HG03196 (cell line): Measurements from ENCODE around the gene GOLGA8O.
"Not testable (repeated sequence)": the region's sequence is repeated elsewhere in the genome, so short reads cannot be mapped to it uniquely, and the experiment has no call there.

Experiments used
- ATAC-seq: cut with Tn5 transposase; IDR thresholded peaks from one replicate; pipeline ENCODE4 v1.9.1; 2021; ENCODE audit not compliant: unreplicated experiment

Gene GOLGA8O, protein sequence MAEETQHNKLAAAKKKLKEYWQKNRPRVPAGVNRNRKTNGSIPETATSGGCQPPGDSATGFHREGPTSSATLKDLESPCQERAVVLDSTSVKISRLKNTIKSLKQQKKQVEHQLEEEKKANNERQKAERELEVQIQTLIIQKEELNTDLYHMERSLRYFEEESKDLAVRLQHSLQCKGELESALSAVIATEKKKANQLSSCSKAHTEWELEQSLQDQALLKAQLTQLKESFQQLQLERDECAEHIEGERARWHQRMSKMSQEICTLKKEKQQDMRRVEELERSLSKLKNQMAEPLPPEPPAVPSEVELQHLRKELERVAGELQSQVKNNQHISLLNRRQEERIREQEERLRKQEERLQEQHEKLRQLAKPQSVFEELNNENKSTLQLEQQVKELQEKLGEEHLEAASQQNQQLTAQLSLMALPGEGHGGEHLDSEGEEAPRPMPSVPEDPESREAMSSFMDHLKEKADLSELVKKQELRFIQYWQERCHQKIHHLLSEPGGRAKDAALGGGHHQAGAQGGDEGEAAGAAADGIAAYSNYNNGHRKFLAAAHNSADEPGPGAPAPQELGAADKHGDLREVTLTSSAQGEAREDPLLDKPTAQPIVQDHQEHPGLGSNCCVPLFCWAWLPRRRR

DNA sequence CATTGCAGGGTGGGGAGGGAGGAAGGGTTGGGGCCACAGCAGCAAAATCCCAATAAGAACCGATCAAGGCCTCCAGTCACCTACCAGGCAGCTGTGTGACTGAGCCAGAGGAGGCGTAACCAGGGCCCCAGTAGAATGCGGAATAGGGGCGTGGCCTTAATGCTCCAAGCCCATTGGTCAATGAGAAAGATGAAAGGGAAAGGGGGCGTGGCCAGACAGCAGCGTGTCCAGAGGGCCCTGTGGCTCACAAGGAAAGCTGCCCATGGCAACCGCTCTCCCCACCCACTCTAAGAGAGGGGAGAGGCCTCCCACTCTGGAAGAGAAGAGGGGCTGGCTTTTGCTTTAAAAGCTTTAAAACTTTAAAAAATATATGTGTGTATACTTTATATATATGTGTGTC is at the start of gene GOLGA8O:
Gene GOLGA8O, minus strand, starts transcription at position 101 of the 400 bp plus-strand sequence. Its CDS starts 98 bp downstream, at position 3.
- not testable (repeated sequence) for ATAC-seq

DNA sequence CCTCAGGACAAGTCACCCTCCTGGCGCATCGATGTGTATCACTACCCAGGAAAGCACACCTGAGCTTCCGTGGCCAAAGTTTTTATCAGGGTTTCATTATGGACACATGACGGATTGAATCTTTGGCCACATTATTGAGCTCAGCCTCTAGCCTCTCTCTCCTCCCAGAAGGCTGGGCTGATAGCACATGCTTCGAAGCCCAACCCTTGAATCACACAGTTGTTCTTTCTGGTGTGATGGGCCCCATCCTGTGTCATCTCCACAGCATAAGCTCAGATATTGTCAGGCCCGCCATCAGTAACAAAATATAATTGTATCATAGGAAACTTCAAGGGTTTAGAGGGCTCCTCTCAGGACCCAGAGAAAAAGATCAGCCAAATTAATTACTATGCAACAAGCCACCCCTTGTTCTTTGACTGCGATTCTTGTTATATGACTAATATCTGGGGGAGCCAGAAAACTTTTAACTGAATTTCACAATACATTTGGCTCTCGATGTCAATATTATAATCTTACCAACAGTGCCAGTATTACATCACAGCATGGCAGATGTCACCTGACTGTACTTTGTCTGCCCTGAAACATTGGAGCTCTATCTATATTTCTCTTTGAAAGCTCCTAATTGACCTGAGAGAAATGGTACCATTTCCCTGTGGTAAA is 48.8 kb upstream of the GOLGA8O start:
- not testable (repeated sequence) for ATAC-seq

DNA sequence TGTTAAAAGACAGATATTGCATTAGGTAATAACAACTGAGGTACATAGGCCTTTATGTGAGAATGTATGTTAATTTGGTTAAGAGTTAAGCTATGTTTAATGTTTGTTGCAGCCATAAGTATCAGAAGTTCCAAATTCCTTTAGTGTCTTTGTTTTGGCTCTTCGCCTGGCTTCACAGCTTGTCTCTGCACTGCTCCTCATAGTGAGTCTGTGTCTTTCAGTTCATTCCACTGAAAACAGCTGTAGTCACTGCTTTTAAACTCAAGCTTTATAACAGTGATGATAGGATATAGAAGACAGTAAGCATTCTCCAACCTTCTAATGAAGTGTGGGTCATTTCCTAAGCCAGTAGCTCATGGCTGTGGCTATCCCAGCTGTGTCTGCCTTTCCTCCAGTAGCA is 47.5 kb upstream of the GOLGA8O start:
- not testable (repeated sequence) for ATAC-seq

DNA sequence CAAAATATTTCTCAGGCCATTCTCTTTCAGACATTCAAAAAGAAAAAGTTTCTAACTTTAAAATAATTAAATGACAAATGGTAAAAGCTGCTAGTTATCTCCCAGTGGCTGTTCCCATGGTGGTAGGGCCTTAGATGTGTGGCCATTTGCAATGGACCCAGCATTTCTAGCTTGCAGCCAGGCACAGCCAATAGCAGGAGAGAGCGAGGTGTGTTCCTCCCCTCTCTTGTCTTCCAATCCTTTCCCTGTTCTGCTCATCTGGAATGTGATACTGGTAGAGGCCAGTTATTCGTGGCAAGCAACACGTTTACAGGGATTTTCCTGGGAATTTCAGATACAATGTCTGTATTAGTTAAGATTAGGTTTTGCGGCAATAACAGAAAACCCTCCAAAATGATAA is 37.3 kb upstream of the GOLGA8O start:
- not testable (repeated sequence) for ATAC-seq

DNA sequence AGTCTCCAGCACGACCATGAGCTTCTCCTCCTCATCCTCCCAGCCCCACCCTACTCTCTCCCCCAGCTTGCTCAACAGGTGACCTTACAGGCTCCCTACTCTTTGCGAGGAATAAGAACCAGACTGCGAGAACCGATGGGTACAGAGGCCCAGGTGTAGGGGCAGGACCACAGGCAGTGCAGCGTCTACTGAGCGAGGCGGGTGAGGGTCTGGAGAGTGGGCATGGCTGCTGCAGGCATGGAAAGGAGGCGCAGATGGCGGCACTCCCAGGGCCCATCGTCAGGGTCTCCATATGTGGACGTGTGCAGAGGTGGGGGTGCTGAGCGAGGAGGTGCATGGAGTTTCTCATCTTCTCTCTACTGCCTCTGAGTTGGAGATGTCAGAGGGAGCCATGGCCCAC is 31.0 kb upstream of the GOLGA8O start:
- ATAC-seq = not testable (repeated sequence)

DNA sequence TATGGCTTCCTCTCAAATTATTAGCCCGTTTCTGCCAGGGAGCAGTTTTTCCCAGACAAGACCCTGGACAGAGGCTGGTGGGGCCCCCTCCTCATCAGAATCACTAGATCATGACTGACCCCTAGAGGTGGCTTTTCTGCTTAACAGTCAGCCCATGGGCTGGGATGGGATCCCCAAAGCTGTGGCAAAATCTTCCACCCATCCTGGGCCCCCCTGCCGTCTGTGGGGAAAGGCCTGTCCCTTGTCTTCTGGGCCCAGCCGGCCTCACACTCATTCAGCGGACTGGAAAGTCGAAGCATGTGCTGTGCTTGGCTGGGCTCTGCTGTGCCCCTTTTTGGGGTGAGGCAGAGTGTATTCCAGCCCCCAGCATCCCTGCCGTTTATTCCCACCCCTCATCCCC is 27.9 kb upstream of the GOLGA8O start:
- ATAC-seq = not testable (repeated sequence)

DNA sequence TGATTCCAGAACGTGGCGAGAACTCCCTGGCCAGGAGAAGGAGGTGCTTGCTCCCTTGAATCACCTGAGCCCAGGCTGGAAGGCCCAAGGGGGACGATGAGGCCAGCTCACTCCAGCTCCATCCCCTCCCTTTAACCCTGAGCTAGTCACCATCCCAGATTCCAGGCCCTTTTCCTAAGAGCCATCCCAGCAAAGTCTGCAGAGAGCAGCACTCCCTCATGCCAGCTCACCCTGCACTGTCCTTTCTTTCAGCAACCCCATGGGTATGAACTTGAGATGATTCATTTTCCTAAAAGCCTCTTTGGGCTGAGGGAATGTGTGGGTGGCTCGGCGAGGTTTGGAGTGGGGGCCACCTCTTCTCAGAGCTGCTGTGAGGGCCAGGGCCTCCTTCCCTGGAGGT is 26.2 kb upstream of the GOLGA8O start:
- not testable (repeated sequence) for ATAC-seq

DNA sequence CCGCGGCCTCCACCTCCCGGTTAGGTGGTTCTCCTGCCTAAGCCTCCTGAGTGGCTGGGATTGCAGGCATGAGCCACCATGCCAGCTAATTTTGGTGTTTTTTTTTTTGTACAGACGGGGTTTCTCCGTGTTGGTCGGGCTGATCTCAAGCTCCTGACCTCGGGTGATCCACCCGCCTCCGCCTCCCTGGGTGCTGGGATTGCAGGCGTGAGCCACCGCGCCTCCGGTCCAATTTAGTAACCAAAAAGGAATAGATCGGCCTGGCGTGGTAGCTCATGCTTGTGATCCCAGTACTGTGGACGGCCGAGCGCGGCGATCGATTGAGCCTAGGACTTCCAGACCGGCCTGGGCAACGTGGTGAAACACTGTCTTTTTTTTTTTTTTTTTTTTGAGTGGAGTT is 12.6 kb upstream of the GOLGA8O start:
- ATAC-seq = not testable (repeated sequence)

DNA sequence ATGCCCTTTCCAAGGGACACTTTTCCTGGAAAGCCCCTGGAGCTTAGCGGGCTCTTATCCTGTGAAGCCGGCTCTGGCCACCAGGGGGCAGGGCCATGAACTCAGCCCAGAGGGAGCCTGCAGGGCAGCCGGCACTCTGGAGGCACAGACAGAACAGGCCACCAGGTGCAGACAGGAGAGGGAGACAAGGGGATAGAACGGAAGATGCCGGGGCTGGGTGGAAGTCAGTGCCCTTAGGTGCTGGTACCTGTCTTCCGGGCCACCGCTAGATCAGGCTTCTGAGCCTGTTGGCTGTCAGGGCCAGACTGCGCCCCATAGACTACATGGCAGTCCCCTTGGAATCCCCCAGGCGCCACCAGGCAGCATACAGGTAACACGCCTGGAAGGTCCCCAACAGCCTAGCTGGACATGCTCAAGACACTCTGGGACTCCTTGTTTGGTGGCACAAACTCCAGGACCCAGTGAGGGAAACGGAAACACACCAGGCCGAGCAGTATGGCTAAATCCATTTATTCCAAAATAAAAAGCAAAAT is 14.9 kb downstream of the GOLGA8O start:
- ATAC-seq = not testable (repeated sequence)

DNA sequence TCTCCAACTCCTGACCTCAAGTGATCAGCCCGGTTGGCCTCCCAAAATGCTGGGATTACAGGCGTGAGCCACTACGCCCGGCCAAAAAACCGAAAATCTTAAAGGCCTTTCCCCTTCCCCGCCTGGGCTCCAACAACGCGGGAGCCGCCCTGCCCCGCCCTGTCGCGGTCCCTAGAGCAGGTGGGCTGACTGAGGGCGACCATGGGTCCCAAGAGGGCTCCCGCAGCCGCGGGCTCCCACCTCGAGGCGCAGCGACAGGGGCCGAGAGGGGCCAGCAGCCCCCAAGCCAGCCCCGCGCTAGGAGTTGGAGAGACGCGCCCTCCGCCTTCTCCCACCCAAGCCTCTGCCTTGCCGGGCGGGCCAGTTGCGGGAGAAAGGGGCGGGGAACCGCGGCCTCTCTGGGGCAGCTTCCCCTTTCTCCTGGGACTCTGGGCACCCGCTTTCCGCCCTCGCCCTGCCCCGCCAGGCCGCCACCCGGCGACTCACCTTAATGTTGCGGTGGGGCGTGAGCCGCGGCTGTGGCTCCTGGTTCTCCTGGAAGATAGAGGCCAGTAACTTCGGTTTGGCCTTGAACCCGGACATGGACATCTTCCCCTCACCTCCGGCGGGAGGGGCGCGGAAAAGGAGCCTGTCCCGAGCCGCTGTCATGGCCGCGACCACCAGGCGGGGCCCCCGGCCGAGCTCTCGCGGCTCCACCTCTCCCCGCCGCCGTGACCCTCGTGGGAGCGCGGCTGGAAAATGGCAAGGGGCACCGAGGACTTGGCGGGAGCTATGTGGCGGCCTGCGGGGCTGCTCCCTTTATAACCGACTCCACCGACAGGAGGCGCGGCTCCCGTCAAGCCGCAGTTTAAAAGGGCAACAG is 21.1 kb downstream of the GOLGA8O start:
- ATAC-seq = not testable (repeated sequence)

DNA sequence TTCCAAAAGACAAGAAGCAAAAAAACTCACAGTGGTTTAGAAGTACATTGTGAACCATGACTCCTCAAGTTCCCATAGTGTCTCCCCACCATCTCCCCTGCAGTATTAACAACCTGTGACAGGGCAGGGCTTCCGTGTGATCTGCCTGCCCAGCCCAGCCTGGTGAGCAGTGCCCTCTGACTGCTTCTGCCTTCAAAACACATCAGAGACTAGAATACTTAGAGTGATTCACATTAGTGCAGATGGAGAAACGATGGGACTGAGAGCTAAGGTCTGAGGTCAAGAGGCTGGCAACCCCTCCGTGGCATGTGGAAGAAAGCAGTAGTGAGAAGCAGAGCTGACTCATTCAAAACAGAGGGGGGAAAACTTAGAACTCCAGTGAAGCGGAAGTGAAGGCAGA is 27.8 kb downstream of the GOLGA8O start:
- ATAC-seq = not testable (repeated sequence)

DNA sequence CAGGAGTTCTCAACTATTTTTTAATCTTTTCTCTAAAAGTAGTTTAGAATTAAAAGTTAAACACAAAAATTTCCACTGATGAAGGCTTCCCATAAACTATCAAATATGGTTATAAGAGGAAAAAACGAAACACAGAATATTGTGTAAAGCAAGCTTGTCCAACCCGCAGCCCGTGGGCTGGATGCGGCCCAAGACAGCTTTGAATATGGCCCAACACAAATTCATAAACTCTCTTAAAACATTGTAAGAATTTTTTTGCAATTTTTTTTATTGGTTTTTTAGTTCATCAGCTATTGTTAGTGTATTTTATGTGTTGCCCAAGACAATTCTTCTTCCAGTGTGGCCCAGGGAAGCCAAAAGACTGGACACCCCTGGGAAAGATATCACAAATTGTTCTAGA is 28.9 kb downstream of the GOLGA8O start:
- not testable (repeated sequence) for ATAC-seq

DNA sequence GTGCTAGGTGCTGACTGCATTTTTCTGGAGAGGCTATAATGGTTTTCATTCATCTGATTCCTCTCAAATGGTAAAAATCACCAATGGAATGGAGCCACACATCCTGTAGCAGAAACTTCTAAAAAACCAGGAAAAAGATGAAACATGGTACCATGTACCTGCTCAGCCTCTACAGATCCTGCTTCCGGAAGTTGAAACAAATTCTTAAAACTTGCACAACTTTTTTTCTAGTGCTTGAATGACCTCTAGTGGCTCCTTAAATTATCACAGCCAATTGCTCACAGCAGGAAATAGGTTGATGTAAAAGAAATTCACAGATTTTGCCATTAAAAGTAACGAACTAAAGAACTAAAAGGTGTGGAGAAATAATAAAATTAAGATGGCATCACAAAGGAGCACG is 47.5 kb downstream of the GOLGA8O start:
- not testable (repeated sequence) for ATAC-seq

DNA sequence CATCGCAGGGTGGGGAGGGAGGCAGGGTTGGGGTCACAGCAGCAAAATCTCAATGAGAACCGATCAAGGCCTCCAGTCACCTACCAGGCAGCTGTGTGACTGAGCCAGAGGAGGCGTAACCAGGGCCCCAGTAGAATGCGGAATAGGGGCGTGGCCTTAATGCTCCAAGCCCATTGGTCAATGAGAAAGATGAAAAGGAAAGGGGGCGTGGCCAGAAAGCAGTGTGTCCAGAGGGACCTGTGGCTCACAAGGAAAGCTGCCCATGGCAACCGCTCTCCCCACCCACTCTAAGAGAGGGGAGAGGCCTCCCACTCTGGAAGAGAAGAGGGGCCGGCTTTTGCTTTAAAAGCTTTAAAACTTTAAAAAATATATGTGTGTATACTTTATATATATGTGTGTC is 52.2 kb downstream of the GOLGA8O start, which contains the start of gene GOLGA8K:
Gene GOLGA8K, minus strand, starts transcription at position 101 of the 400 bp plus-strand sequence. Its CDS starts 98 bp downstream, at position 3.
- ATAC-seq = not testable (repeated sequence)

DNA sequence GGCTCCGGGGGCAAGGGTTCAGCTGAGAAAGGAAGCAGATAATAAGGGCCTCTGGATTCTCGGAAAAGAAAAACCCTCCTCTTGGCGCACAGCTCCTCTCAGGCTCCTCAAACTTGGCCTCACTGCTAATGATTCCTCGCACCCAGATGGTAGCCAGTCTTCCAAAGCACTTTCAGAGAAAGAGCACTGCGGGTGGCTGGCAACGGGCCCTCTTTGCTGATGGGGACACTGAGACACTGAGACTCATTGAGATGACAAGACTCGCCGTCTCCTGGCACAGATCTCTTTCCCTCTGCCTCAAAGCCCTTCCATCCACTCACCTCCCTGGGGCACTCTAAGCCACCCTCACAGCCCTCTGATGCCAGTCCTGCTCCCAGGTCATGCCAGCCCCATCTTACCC is 58.9 kb downstream of the GOLGA8O start:
- not testable (repeated sequence) for ATAC-seq
